Measurements from ENCODE around the gene IL36RN.

The IL36RN gene

GRCh38 chr2:113058998-113059960 lies at the start of gene IL36RN:
Gene IL36RN, plus strand, starts transcription at chr2:113059198. Its CDS starts 241 bp downstream, at chr2:113059439.
- H3K4me1 ChIP-seq (ENCODE audit: control insufficient read depth in 2 of 2, insufficient read depth in 2 of 2, low read length in 2 of 2), result no peaks in the 10 kb centered on the region
- peaks cover 0 to 2% of the 10 kb centered on the region in 2 donors for H3K9me3 ChIP-seq (ENCODE audit: control insufficient read depth in 2 of 2, low read length in 2 of 2)
- H3K9ac ChIP-seq (ENCODE audit: low read depth in 1 of 2, low read length in 2 of 2), result no peak within 1 kb of the TSS
- no peak within 1 kb of the TSS for H3K4me3 ChIP-seq (ENCODE audit: low read length in 2 of 2)
- H3K36me3 ChIP-seq (ENCODE audit: control insufficient read depth in 2 of 2, insufficient read depth in 2 of 2, low read length in 2 of 2), result no peaks in the 10 kb centered on the region
- H3K27ac ChIP-seq (ENCODE audit: low read depth in 2 of 2, low read length in 2 of 2), result no peak within 1 kb of the TSS
- peaks cover 0 to 5% of the 10 kb centered on the region in 2 donors for H3K27me3 ChIP-seq (ENCODE audit: control insufficient read depth in 2 of 2, insufficient read depth in 2 of 2, low read length in 2 of 2)

- no peaks in the 10 kb centered on the region for H3K4me1 ChIP-seq (ENCODE audit: control insufficient read depth in 2 of 2, insufficient read depth in 2 of 2, low read length in 2 of 2)
- H3K4me3 ChIP-seq (ENCODE audit: low read length in 2 of 2), result no peak overlapping the region
Observed at GRCh38 chr2:113009622-113010021, 49.4 kb upstream of the IL36RN start.

GRCh38 chr2:113010088-113010487 lies 48.9 kb upstream of the IL36RN start:
- H3K27ac ChIP-seq (ENCODE audit: low read depth in 2 of 2, low read length in 2 of 2), result no peak overlapping the region
- no peaks in the 10 kb centered on the region for H3K36me3 ChIP-seq (ENCODE audit: control insufficient read depth in 2 of 2, insufficient read depth in 2 of 2, low read length in 2 of 2)

More at GRCh38 chr2:113009622-113010021, 49.4 kb upstream of the IL36RN start:
- H3K27me3 ChIP-seq (ENCODE audit: control insufficient read depth in 2 of 2, insufficient read depth in 2 of 2, low read length in 2 of 2), result peaks cover 0 to 3% of the 10 kb centered on the region in 2 donors
- no peak overlapping the region for H3K27ac ChIP-seq (ENCODE audit: low read depth in 2 of 2, low read length in 2 of 2)
- H3K9ac ChIP-seq (ENCODE audit: low read depth in 1 of 2, low read length in 2 of 2), result no peak overlapping the region
- no peaks in the 10 kb centered on the region for H3K36me3 ChIP-seq (ENCODE audit: control insufficient read depth in 2 of 2, insufficient read depth in 2 of 2, low read length in 2 of 2)
- H3K9me3 ChIP-seq (ENCODE audit: control insufficient read depth in 2 of 2, low read length in 2 of 2), result no peaks in the 10 kb centered on the region

GRCh38 chr2:113011108-113011507 lies 47.9 kb upstream of the IL36RN start:
- H3K9me3 ChIP-seq (ENCODE audit: control insufficient read depth in 2 of 2, low read length in 2 of 2), result no peaks in the 10 kb centered on the region
- H3K27me3 ChIP-seq (ENCODE audit: control insufficient read depth in 2 of 2, insufficient read depth in 2 of 2, low read length in 2 of 2), result peaks cover 0 to 3% of the 10 kb centered on the region in 2 donors

More at GRCh38 chr2:113010088-113010487, 48.9 kb upstream of the IL36RN start:
- no peak overlapping the region for H3K4me3 ChIP-seq (ENCODE audit: low read length in 2 of 2)
- no peak overlapping the region for H3K9ac ChIP-seq (ENCODE audit: low read depth in 1 of 2, low read length in 2 of 2)
- no peaks in the 10 kb centered on the region for H3K4me1 ChIP-seq (ENCODE audit: control insufficient read depth in 2 of 2, insufficient read depth in 2 of 2, low read length in 2 of 2)
- peaks cover 0 to 3% of the 10 kb centered on the region in 2 donors for H3K27me3 ChIP-seq (ENCODE audit: control insufficient read depth in 2 of 2, insufficient read depth in 2 of 2, low read length in 2 of 2)
- no peaks in the 10 kb centered on the region for H3K9me3 ChIP-seq (ENCODE audit: control insufficient read depth in 2 of 2, low read length in 2 of 2)

GRCh38 chr2:113012436-113013335 lies 46.3 kb upstream of the IL36RN start:
- Histone ChIP-seq H3K4me3 (ENCODE audit: low read length in 2 of 2) (no peak overlapping the region), H3K9ac (ENCODE audit: low read depth in 1 of 2, low read length in 2 of 2) (no peak overlapping the region), H3K4me1 (ENCODE audit: control insufficient read depth in 2 of 2, insufficient read depth in 2 of 2, low read length in 2 of 2) (no peaks in the 10 kb centered on the region), H3K36me3 (ENCODE audit: control insufficient read depth in 2 of 2, insufficient read depth in 2 of 2, low read length in 2 of 2) (no peaks in the 10 kb centered on the region), H3K9me3 (ENCODE audit: control insufficient read depth in 2 of 2, low read length in 2 of 2) (no peaks in the 10 kb centered on the region), H3K27ac (ENCODE audit: low read depth in 2 of 2, low read length in 2 of 2) (no peak overlapping the region), H3K27me3 (ENCODE audit: control insufficient read depth in 2 of 2, insufficient read depth in 2 of 2, low read length in 2 of 2) (peaks cover 0 to 3% of the 10 kb centered on the region in 2 donors)

More at GRCh38 chr2:113011108-113011507, 47.9 kb upstream of the IL36RN start:
- no peak overlapping the region for H3K4me3 ChIP-seq (ENCODE audit: low read length in 2 of 2)
- no peaks in the 10 kb centered on the region for H3K4me1 ChIP-seq (ENCODE audit: control insufficient read depth in 2 of 2, insufficient read depth in 2 of 2, low read length in 2 of 2)
- H3K27ac ChIP-seq (ENCODE audit: low read depth in 2 of 2, low read length in 2 of 2), result no peak overlapping the region
- H3K9ac ChIP-seq (ENCODE audit: low read depth in 1 of 2, low read length in 2 of 2), result no peak overlapping the region
- H3K36me3 ChIP-seq (ENCODE audit: control insufficient read depth in 2 of 2, insufficient read depth in 2 of 2, low read length in 2 of 2), result no peaks in the 10 kb centered on the region

GRCh38 chr2:113013336-113013661 lies 45.7 kb upstream of the IL36RN start:
- Histone ChIP-seq H3K4me1 (ENCODE audit: control insufficient read depth in 2 of 2, insufficient read depth in 2 of 2, low read length in 2 of 2) (no peaks in the 10 kb centered on the region), H3K27me3 (ENCODE audit: control insufficient read depth in 2 of 2, insufficient read depth in 2 of 2, low read length in 2 of 2) (peaks cover 0 to 3% of the 10 kb centered on the region in 2 donors), H3K4me3 (ENCODE audit: low read length in 2 of 2) (no peak overlapping the region), H3K36me3 (ENCODE audit: control insufficient read depth in 2 of 2, insufficient read depth in 2 of 2, low read length in 2 of 2) (no peaks in the 10 kb centered on the region), H3K9ac (ENCODE audit: low read depth in 1 of 2, low read length in 2 of 2) (no peak overlapping the region), H3K9me3 (ENCODE audit: control insufficient read depth in 2 of 2, low read length in 2 of 2) (no peaks in the 10 kb centered on the region), H3K27ac (ENCODE audit: low read depth in 2 of 2, low read length in 2 of 2) (no peak overlapping the region)

- Histone ChIP-seq H3K36me3 (ENCODE audit: control insufficient read depth in 2 of 2, insufficient read depth in 2 of 2, low read length in 2 of 2) (no peaks in the 10 kb centered on the region), H3K9me3 (ENCODE audit: control insufficient read depth in 2 of 2, low read length in 2 of 2) (no peaks in the 10 kb centered on the region), H3K4me1 (ENCODE audit: control insufficient read depth in 2 of 2, insufficient read depth in 2 of 2, low read length in 2 of 2) (no peaks in the 10 kb centered on the region), H3K27ac (ENCODE audit: low read depth in 2 of 2, low read length in 2 of 2) (no peak overlapping the region), H3K27me3 (ENCODE audit: control insufficient read depth in 2 of 2, insufficient read depth in 2 of 2, low read length in 2 of 2) (peaks cover 0 to 3% of the 10 kb centered on the region in 2 donors), H3K9ac (ENCODE audit: low read depth in 1 of 2, low read length in 2 of 2) (no peak overlapping the region), H3K4me3 (ENCODE audit: low read length in 2 of 2) (no peak overlapping the region)
Observed at GRCh38 chr2:113014067-113014466, 44.9 kb upstream of the IL36RN start.

GRCh38 chr2:113015042-113015441 lies 44.0 kb upstream of the IL36RN start:
- H3K27ac ChIP-seq (ENCODE audit: low read depth in 2 of 2, low read length in 2 of 2), result no peak overlapping the region
- no peaks in the 10 kb centered on the region for H3K4me1 ChIP-seq (ENCODE audit: control insufficient read depth in 2 of 2, insufficient read depth in 2 of 2, low read length in 2 of 2)
- H3K4me3 ChIP-seq (ENCODE audit: low read length in 2 of 2), result no peak overlapping the region
- no peaks in the 10 kb centered on the region for H3K36me3 ChIP-seq (ENCODE audit: control insufficient read depth in 2 of 2, insufficient read depth in 2 of 2, low read length in 2 of 2)
- H3K9me3 ChIP-seq (ENCODE audit: control insufficient read depth in 2 of 2, low read length in 2 of 2), result no peaks in the 10 kb centered on the region
- H3K27me3 ChIP-seq (ENCODE audit: control insufficient read depth in 2 of 2, insufficient read depth in 2 of 2, low read length in 2 of 2), result peaks cover 0 to 3% of the 10 kb centered on the region in 2 donors
- no peak overlapping the region for H3K9ac ChIP-seq (ENCODE audit: low read depth in 1 of 2, low read length in 2 of 2)

- H3K36me3 ChIP-seq (ENCODE audit: control insufficient read depth in 2 of 2, insufficient read depth in 2 of 2, low read length in 2 of 2), result no peaks in the 10 kb centered on the region
- no peak overlapping the region for H3K27ac ChIP-seq (ENCODE audit: low read depth in 2 of 2, low read length in 2 of 2)
- peaks cover 0 to 3% of the 10 kb centered on the region in 2 donors for H3K27me3 ChIP-seq (ENCODE audit: control insufficient read depth in 2 of 2, insufficient read depth in 2 of 2, low read length in 2 of 2)
- H3K4me3 ChIP-seq (ENCODE audit: low read length in 2 of 2), result no peak overlapping the region
- no peaks in the 10 kb centered on the region for H3K4me1 ChIP-seq (ENCODE audit: control insufficient read depth in 2 of 2, insufficient read depth in 2 of 2, low read length in 2 of 2)
- H3K9me3 ChIP-seq (ENCODE audit: control insufficient read depth in 2 of 2, low read length in 2 of 2), result no peaks in the 10 kb centered on the region
- H3K9ac ChIP-seq (ENCODE audit: low read depth in 1 of 2, low read length in 2 of 2), result no peak overlapping the region
Observed at GRCh38 chr2:113015655-113016054, 43.3 kb upstream of the IL36RN start.

- H3K9ac ChIP-seq (ENCODE audit: low read depth in 1 of 2, low read length in 2 of 2), result no peak overlapping the region
- H3K4me3 ChIP-seq (ENCODE audit: low read length in 2 of 2), result no peak overlapping the region
- no peaks in the 10 kb centered on the region for H3K27me3 ChIP-seq (ENCODE audit: control insufficient read depth in 2 of 2, insufficient read depth in 2 of 2, low read length in 2 of 2)
- no peaks in the 10 kb centered on the region for H3K9me3 ChIP-seq (ENCODE audit: control insufficient read depth in 2 of 2, low read length in 2 of 2)
- H3K4me1 ChIP-seq (ENCODE audit: control insufficient read depth in 2 of 2, insufficient read depth in 2 of 2, low read length in 2 of 2), result no peaks in the 10 kb centered on the region
- H3K27ac ChIP-seq (ENCODE audit: low read depth in 2 of 2, low read length in 2 of 2), result no peak overlapping the region
- H3K36me3 ChIP-seq (ENCODE audit: control insufficient read depth in 2 of 2, insufficient read depth in 2 of 2, low read length in 2 of 2), result no peaks in the 10 kb centered on the region
Observed at GRCh38 chr2:113018509-113018908, 40.5 kb upstream of the IL36RN start.
